Measurements from ENCODE around the gene SLC49A3.

The SLC49A3 gene

DNA sequence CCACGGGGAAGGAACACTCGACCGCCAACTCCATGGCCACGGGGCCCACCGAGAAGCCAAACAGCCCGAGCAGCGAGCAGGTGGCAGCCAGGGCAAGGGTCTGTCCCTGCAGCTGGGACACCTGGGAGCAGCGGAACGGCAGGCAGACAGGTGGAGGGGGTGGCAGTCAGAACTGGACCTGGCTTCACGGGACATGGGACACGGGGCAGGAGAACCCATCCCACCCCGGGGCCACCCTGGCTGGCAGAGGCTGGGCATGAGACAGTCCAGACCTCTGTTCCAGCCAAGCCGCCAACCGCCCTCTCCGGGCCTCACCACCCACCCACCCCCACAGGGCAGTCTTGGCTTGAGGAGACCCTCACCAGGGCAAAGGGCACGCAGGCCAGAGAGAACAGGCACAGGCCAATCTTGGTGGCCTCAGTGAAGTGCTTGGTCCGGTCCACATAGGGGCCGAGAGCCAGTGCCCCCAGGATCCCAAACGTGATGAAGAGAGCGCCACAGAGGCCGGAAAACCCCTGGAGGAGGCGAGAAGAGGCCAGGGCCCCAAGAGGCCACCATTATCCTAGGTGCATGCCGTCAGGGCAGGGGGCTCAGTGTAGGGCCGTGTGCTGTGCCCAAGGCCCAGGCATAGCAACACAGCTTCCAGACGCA lies 5.6 kb downstream of the SLC49A3 start:
- TF ChIP-seq REST (IDR thresholded peaks at IDR 0.05; ENCODE audit: insufficient read depth in 1 of 2, low read depth in 2 of 2, low read length in 2 of 2) (no peak), POLR2AphosphoS5 (IDR thresholded peaks at IDR 0.05; ENCODE audit: low read depth, low read length) (no peak), TAF1 (IDR thresholded peaks at IDR 0.05; ENCODE audit: borderline replicate concordance, insufficient read depth, low read length) (no peak), FOXP2 (optimal IDR thresholded peaks at IDR 0.05; ENCODE audit: borderline replicate concordance, extremely low read depth, extremely low read length, insufficient read depth) (no peak), SIN3A (IDR thresholded peaks at IDR 0.05; ENCODE audit: borderline replicate concordance, insufficient read depth, low read length) (no peak)

DNA sequence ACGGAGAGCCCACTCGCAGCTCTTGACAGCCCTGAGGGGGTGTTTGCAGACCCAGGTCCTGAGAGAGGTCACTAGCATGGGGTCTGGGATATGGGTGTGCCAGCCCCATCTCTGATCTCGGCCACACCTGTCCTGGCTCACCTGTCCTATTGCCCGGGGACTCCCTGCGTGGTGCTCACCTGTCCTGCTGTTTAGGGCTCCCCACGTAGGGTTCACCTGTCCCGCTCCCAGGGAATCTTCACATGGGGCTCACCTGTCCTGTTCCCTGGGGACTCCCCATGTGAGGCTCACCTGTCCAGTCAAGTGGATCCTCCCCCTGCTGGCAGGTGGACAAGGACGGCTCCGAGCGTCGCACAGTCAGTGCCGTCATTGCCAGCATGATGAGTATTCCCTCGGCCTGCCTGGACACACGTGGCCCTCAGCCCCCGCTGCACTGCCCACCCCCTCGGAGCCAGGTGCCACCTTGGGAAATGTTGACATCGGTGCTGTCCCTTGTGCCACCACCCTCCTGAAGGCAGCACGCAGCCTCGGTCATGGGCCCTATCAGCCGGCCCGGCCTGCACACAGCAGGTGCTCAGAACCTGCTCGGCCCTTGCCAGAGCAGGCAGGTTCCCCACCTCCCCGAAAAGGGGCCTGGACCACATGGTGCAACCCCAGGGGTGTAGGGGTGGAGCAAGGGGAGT lies 6.3 kb downstream of the SLC49A3 start:
- TF ChIP-seq FOXP2 (optimal IDR thresholded peaks at IDR 0.05; ENCODE audit: borderline replicate concordance, extremely low read depth, extremely low read length, insufficient read depth) (no peak), POLR2AphosphoS5 (IDR thresholded peaks at IDR 0.05; ENCODE audit: low read depth, low read length) (no peak), SIN3A (IDR thresholded peaks at IDR 0.05; ENCODE audit: borderline replicate concordance, insufficient read depth, low read length) (no peak), REST (IDR thresholded peaks at IDR 0.05; ENCODE audit: insufficient read depth in 1 of 2, low read depth in 2 of 2, low read length in 2 of 2) (no peak), TAF1 (IDR thresholded peaks at IDR 0.05; ENCODE audit: borderline replicate concordance, insufficient read depth, low read length) (no peak)

DNA sequence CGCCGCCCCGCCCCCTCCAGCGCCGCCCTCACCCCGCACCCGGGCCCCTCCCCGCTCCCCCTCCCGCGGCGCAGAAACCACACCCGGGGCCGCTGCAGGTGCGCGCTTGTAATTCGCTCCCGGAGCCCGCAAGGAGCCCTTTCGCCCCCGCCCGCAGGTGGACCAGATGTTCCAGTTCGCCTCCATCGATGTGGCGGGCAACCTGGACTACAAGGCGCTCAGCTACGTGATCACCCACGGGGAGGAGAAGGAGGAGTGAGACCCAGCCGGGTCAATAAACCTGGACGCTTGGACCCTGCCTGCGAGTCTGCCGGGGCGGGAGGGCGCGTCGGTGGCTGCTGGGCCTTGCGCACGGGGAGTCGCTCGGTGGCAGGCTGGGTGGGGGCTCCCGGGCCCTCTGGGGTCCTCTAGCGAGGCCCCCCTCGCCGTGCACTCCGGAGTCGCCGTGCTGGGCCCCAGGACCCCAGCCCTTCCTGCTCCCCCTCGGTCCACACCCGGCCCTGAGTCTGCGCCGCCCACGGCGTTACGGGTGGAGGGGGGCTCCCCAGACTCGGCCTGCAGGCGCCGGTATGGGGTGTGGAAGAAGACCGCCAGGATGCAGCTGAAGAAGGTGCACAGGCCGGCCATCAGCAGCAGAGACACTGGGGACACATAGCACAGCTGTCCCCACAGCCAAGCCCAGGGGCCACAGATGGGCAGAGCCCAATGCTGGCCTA lies 7.1 kb downstream of the SLC49A3 start:
- TF ChIP-seq POLR2AphosphoS5 (IDR thresholded peaks at IDR 0.05; ENCODE audit: low read depth, low read length) (no peak), SIN3A (IDR thresholded peaks at IDR 0.05; ENCODE audit: borderline replicate concordance, insufficient read depth, low read length) (no peak), REST (IDR thresholded peaks at IDR 0.05; ENCODE audit: insufficient read depth in 1 of 2, low read depth in 2 of 2, low read length in 2 of 2) (no peak)

GRCh38 chr4:680928-681645 lies 7.9 kb downstream of the SLC49A3 start:
- TF ChIP-seq SIN3A (IDR thresholded peaks at IDR 0.05; ENCODE audit: borderline replicate concordance, insufficient read depth, low read length) (no peak), POLR2AphosphoS5 (IDR thresholded peaks at IDR 0.05; ENCODE audit: low read depth, low read length) (no peak), FOXP2 (optimal IDR thresholded peaks at IDR 0.05; ENCODE audit: borderline replicate concordance, extremely low read depth, extremely low read length, insufficient read depth) (no peak), REST (IDR thresholded peaks at IDR 0.05; ENCODE audit: insufficient read depth in 1 of 2, low read depth in 2 of 2, low read length in 2 of 2) (no peak), TAF1 (IDR thresholded peaks at IDR 0.05; ENCODE audit: borderline replicate concordance, insufficient read depth, low read length) (no peak)

All from PFSK-1 (cell line).